Kidney (tissue), 14 donors: ENCODE data around the gene UCHL3. TPM values are rescaled to one million over a fixed set of nuclear protein-coding genes. Genes with fewer than 3 reads are reported as not detected.

Source experiments
- DNase-seq, 5 donors: peaks; one replicate each; pipeline ENCODE4 v3.0.0-alpha.2; 2013 to 2020
- FAIRE-seq: peaks from 2 replicates; lab custom pipeline; 2012; peaks lifted over from hg19 to GRCh38; lab: Jason Lieb, UNC
- H3K27ac ChIP-seq, 2 donors: one replicate each; pipeline ENCODE4 v1.7.0; 2013; ENCODE audit warnings: low read depth in 2 of 2, low read length in 2 of 2, inconsistent platforms in 1 of 2
- H3K27me3 ChIP-seq: one replicate; pipeline ENCODE4 v1.7.1; 2013; ENCODE audit warnings: low read length, inconsistent platforms; ENCODE audit not compliant: control insufficient read depth, insufficient read depth
- H3K36me3 ChIP-seq, 3 donors: one replicate each; pipeline versions ENCODE4 v1.7.0 to v1.7.1; 2013; ENCODE audit warnings: low read length in 3 of 3, control low read depth in 1 of 3, inconsistent platforms in 1 of 3; ENCODE audit not compliant: insufficient read depth in 3 of 3, control insufficient read depth in 2 of 3
- H3K4me1 ChIP-seq, 3 donors: one replicate each; pipeline versions ENCODE4 v1.7.0 to v1.7.1; 2013; ENCODE audit warnings: low read length in 3 of 3, inconsistent platforms in 1 of 3, low read depth in 1 of 3; ENCODE audit not compliant: control insufficient read depth in 2 of 3, insufficient read depth in 2 of 3
- H3K4me3 ChIP-seq, 3 donors: one replicate each; pipeline versions ENCODE4 v1.7.0 to v1.8.1; 2013; ENCODE audit warnings: low read length in 3 of 3, control low read depth in 1 of 3, inconsistent platforms in 1 of 3
- H3K9ac ChIP-seq, 3 donors: one replicate each; pipeline versions ENCODE4 v1.7.0 to v1.7.1; 2013; ENCODE audit warnings: low read length in 3 of 3, control low read depth in 1 of 3, inconsistent platforms in 1 of 3
- H3K9me3 ChIP-seq, 3 donors: one replicate each; pipeline versions ENCODE4 v1.7.0 to v1.7.1; 2013; ENCODE audit warnings: low read length in 3 of 3, control low read depth in 1 of 3, inconsistent platforms in 1 of 3; ENCODE audit not compliant: control insufficient read depth in 2 of 3, insufficient read depth in 1 of 3
- intact Hi-C: fragments of 100-400 bp; cut with DNase I; formaldehyde crosslinking; loops from one replicate; pipeline ENCODE4 v1.11.1; 2022
- polyA plus RNA-seq: library from polyadenylated mRNA; stranded (reverse); fragments of 350-450 nt; fragmentation: Illumina TruSeq; extraction: RNeasy Lipid Tissue Mini Kit (QIAGEN cat#74804); gene quantifications from one replicate; pipeline ENCODE4 v1.2.3, GENCODE V29; 2014; ENCODE audit warnings: low read depth, low replicate concordance; ENCODE audit not compliant: insufficient read depth
- total RNA-seq: library from RNA; stranded (reverse); fragmentation: NEBNext Ultra II Directional; extraction: Animal tissue kit (Norgen Biotek cat#: 25700); gene quantifications from one replicate; pipeline ENCODE4 v1.2.1, GENCODE V29; 2021
- TF ChIP-seq, protein P1 (sequence below): IDR thresholded peaks from 3 replicates; pipeline ENCODE4 v1.5.1; 2012; ENCODE audit warnings: mild to moderate bottlenecking, moderate library complexity, borderline replicate concordance; ENCODE audit not compliant: insufficient read depth; ENCODE audit errors: extremely low read depth
- donor health status: control.
- donor health status: control.
- donor health status: control.
- donor health status: control.
- donor health status: control.
- donor health status: DM: yes; HTN: yes; CAD: no.
- donor health status: Normal renal cell carcinoma (clear cell type).

The UCHL3 gene
- total and polyA plus RNA-seq, 2 donors from 2014 or later: 26.0 to 65.0 TPM

DNA sequence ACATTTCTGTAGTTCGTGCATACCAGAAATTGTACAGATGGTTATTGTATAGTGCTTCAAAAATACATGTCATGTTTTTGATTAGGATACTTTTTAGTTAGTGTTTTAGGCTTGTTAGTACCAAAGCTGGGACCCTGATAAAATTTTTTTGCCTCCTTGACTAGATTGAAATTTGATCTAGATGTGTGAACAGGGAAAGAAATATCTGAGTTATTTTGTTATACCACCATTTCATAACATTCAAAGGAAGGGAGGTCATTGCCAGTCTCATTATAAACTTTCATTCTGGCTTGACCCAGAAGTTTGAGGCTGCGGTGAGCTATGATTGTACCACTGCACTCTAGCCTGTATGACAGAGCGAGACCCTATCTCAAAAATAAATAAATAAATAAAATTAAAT is 95.5 kb downstream of the UCHL3 start:
- no peak overlapping the region for H3K9ac ChIP-seq
- no peak for DNase-seq
- TF ChIP-seq, protein P1, sequence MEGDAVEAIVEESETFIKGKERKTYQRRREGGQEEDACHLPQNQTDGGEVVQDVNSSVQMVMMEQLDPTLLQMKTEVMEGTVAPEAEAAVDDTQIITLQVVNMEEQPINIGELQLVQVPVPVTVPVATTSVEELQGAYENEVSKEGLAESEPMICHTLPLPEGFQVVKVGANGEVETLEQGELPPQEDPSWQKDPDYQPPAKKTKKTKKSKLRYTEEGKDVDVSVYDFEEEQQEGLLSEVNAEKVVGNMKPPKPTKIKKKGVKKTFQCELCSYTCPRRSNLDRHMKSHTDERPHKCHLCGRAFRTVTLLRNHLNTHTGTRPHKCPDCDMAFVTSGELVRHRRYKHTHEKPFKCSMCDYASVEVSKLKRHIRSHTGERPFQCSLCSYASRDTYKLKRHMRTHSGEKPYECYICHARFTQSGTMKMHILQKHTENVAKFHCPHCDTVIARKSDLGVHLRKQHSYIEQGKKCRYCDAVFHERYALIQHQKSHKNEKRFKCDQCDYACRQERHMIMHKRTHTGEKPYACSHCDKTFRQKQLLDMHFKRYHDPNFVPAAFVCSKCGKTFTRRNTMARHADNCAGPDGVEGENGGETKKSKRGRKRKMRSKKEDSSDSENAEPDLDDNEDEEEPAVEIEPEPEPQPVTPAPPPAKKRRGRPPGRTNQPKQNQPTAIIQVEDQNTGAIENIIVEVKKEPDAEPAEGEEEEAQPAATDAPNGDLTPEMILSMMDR: no peak
- FAIRE-seq: no peak
- no peak overlapping the region for H3K4me3 ChIP-seq
- peaks cover 0 to 10% (median 7%) of the 10 kb centered on the region in 3 donors for H3K4me1 ChIP-seq
- H3K27ac ChIP-seq: no peak overlapping the region
- no peaks in the 10 kb centered on the region for H3K9me3 ChIP-seq
- H3K36me3 ChIP-seq: peaks cover 0 to 2% (median 0%) of the 10 kb centered on the region in 3 donors
- no peaks in the 10 kb centered on the region for H3K27me3 ChIP-seq
- intact Hi-C loops: no loop called here

DNA sequence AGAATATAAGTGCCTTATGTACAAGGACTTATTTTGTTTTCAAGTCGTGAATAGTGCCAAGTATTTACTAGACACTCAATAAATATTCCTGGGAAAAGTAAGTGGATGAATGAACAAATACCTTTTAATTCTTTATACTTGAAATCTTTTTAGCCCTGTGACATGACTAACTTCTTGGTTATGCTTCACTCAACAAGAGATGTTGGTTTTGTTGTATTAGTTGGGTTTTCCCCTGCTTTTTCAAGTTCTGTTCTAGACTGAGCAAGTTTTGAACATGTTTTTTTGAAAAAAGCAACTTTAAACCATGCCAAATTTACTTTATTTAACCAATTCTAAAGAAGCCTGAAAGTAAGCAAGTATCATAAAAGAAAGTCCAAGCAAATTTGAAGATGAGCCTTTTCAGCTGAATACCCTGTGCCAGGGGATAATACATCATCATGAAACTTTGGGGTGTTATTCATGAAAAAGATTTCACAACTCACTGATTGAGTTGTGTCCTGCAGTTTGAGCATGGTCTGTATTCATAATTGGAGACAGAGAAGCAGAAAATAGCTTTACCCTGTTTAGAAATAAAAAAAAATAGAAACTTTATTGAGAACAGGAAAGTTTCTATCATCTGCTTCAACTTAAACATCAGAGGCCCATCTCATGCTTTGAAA is 97.7 kb downstream of the UCHL3 start:
- DNase-seq: no peak

DNA sequence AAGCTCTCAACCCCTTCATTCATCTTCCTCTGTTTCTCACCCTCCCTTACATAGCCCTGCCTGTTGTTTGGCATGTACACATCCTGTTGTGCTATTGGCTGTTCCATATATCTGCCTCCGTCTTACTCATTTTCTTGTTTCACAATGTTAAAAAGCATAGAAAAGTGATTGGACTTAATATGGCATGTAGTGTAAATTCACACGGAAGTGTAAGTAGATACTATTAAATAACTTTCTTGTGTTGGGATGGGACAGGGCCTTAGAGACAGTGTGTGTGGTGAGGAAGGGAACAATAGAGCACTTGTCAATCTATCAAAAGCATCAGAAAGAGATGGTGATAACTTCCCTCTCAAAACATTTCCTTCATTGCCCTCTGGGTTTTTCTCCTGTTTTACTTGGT is 98.9 kb downstream of the UCHL3 start:
- intact Hi-C loops: no loop called here
- Histone ChIP-seq H3K4me3 (no peak overlapping the region), H3K9me3 (no peaks in the 10 kb centered on the region), H3K36me3 (peaks cover 0 to 2% (median 0%) of the 10 kb centered on the region in 3 donors), H3K27ac (no peak overlapping the region), H3K9ac (no peak overlapping the region), H3K4me1 (no peaks in the 10 kb centered on the region), H3K27me3 (no peaks in the 10 kb centered on the region)
- TF ChIP-seq, protein P1: no peak
- no peak for DNase-seq
- FAIRE-seq: no peak

More for the DNA sequence above, 97.7 kb downstream of the UCHL3 start:
- FAIRE-seq: no peak
- Histone ChIP-seq H3K4me3 (no peak overlapping the region), H3K27ac (no peak overlapping the region), H3K9me3 (no peaks in the 10 kb centered on the region), H3K4me1 (peaks cover 0 to 4% (median 3%) of the 10 kb centered on the region in 3 donors), H3K9ac (no peak overlapping the region), H3K36me3 (peaks cover 0 to 2% (median 0%) of the 10 kb centered on the region in 3 donors), H3K27me3 (no peaks in the 10 kb centered on the region)
- TF ChIP-seq, protein P1: no peak
- intact Hi-C loops: no loop called here
